ENCODE measurements around the gene PCDH8. TPM values are rescaled to one million over a fixed set of nuclear protein-coding genes. Genes with fewer than 3 reads are reported as not detected.

Gene PCDH8
- total and polyA plus RNA-seq, 12 donors: not detected

- Histone ChIP-seq H3K4me1 (no peaks in the 10 kb centered on the region), H3K9me3 (no peaks in the 10 kb centered on the region), H3K36me3 (no peaks in the 10 kb centered on the region), H3K27me3 (peaks cover 0 to 80% (median 47%) of the 10 kb centered on the region in 7 donors), H3K27ac (no peak overlapping the region), H3K4me3 (no peak overlapping the region)
- no peak for DNase-seq
- intact Hi-C loops (cut with DNase I): no loop called here
- no peak for ATAC-seq
- WGBS, 2 donors: 12 to 14% methylated on average over 2 of the region's 2 CpGs
- TF ChIP-seq, protein P1, sequence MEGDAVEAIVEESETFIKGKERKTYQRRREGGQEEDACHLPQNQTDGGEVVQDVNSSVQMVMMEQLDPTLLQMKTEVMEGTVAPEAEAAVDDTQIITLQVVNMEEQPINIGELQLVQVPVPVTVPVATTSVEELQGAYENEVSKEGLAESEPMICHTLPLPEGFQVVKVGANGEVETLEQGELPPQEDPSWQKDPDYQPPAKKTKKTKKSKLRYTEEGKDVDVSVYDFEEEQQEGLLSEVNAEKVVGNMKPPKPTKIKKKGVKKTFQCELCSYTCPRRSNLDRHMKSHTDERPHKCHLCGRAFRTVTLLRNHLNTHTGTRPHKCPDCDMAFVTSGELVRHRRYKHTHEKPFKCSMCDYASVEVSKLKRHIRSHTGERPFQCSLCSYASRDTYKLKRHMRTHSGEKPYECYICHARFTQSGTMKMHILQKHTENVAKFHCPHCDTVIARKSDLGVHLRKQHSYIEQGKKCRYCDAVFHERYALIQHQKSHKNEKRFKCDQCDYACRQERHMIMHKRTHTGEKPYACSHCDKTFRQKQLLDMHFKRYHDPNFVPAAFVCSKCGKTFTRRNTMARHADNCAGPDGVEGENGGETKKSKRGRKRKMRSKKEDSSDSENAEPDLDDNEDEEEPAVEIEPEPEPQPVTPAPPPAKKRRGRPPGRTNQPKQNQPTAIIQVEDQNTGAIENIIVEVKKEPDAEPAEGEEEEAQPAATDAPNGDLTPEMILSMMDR (IDR thresholded peaks at IDR 0.05): no peak
These were observed 10.6 kb downstream of the PCDH8 start for GRCh38 chr13:52837850-52838249.

DNA sequence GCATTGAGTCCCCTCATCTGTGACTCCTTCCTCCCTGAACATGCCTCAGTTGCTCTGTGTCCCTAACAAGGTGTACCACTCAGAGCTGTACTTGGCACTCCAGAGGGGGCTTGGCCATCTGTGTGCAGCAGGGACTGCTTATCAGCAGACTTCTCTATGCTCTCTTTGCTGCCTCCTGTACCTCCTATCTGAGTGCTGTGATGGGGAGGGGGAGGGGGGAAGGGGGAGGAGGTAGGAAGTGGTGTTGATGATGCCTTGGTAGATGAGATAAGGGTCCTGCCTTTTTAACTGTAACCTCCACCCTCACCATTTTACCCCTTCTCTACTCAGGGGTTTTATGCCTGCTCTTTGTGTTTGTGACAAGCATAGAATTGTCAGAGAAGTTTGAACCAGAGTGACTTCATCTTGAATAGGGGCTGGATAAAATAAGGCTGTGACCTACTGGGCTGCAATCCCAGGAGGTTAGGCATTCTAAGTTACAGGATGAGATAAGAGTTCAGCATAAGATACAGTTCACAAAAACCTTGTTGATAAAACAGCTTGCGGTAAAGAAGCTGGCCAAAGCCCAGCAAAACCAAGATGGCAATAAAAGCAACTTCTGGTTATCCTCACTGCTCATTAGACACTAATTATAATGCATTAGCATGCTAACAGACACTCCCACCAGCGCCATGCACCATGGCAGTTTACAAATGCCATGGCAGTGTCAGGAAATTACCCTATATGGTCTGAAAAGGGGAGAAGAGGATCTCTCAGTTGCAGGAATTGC lies 13.2 kb downstream of the PCDH8 start:
- Histone ChIP-seq H3K4me3 (no peak overlapping the region), H3K27me3 (peaks cover 0 to 70% (median 30%) of the 10 kb centered on the region in 7 donors), H3K36me3 (no peaks in the 10 kb centered on the region), H3K9me3 (no peaks in the 10 kb centered on the region), H3K4me1 (no peaks in the 10 kb centered on the region), H3K27ac (no peak overlapping the region)
- TF ChIP-seq, protein P1 (IDR thresholded peaks at IDR 0.05): no peak
- intact Hi-C loops (cut with DNase I): no loop called here
- DNase-seq (no peak), ATAC-seq (no peak)
- 38 to 39% methylated on average over 2 of the region's 2 CpGs for WGBS, 2 donors

- H3K27me3 ChIP-seq: peaks cover 0 to 67% (median 23%) of the 10 kb centered on the region in 7 donors
These were observed 15.1 kb downstream of the PCDH8 start for GRCh38 chr13:52833296-52833875.

DNA sequence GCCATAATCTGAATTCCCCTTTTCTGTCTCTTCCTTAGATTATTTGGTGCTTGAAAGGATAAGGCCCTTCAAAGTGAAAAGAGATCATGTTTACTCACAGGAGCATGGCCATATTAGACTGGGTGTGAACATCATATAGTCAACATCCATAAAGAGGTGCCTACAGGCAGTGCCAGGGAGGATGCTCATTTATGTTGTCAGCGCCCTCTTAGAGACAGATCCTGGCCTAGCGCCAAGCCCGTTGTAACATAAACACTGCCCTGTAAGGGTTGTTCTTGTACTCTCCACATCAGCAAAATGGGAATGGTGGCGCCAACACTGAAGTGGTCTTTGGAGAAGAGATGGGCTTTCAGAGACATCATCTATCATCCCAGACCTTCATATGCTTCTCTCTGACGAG lies 16.1 kb downstream of the PCDH8 start:
- ATAC-seq: no peak

More at GRCh38 chr13:52833296-52833875, 15.1 kb downstream of the PCDH8 start:
- ATAC-seq (no peak), DNase-seq (no peak)
- H3K36me3 ChIP-seq: no peaks in the 10 kb centered on the region
- H3K4me1 ChIP-seq: no peaks in the 10 kb centered on the region
- TF ChIP-seq, protein P1 (IDR thresholded peaks at IDR 0.05): no peak
- H3K9me3 ChIP-seq: no peaks in the 10 kb centered on the region
- intact Hi-C loops (cut with DNase I): no loop called here
- no peak overlapping the region for H3K4me3 ChIP-seq
- 74 to 76% methylated on average over 7 of the region's 7 CpGs for WGBS, 2 donors
- H3K27ac ChIP-seq: no peak overlapping the region

More for the DNA sequence above, 16.1 kb downstream of the PCDH8 start:
- WGBS, 2 donors: 48 to 55% methylated on average over 5 of the region's 5 CpGs
- TF ChIP-seq, protein P1 (IDR thresholded peaks at IDR 0.05): no peak
- H3K4me1 ChIP-seq: no peaks in the 10 kb centered on the region
- H3K9me3 ChIP-seq: no peaks in the 10 kb centered on the region
- intact Hi-C loops (cut with DNase I): no loop called here
- no peak overlapping the region for H3K4me3 ChIP-seq
- no peaks in the 10 kb centered on the region for H3K36me3 ChIP-seq
- no peak overlapping the region for H3K27ac ChIP-seq
- peaks cover 0 to 64% (median 14%) of the 10 kb centered on the region in 7 donors for H3K27me3 ChIP-seq
- no peak for DNase-seq

Data from heart right ventricle (tissue), 16 donors.